ENCODE results near the gene CROCC2. TPM values are rescaled to one million over a fixed set of nuclear protein-coding genes. Genes with fewer than 3 reads are reported as not detected.
A peak's percentile ranks its signal among the peaks of the same experiment; 100 is the strongest.

CROCC2 gene
- total RNA-seq (not detected), polyA plus RNA-seq (under 1 TPM in 1 of 3 donors, not detected in 2; 0.01 TPM)
- long read RNA-seq, donor 1 = 0 reads
- long read RNA-seq, donor 2 = 0 reads

GRCh38 chr2:240906141-240906910 is at the start of gene CROCC2:
CROCC2 (plus strand) TSS chr2:240906336; CDS start chr2:240906514, 178 bp downstream.
- H3K27me3 ChIP-seq (ENCODE audit: insufficient read depth in 3 of 3, low read length in 2 of 3) = peaks cover 0 to 7% (median 0%) of the 10 kb centered on the region in 3 donors
- no peak within 1 kb of the TSS for H3K27ac ChIP-seq
- DNase-seq = peak in 1 of 2 donors; percentile 31
- H3K4me3 ChIP-seq = no peak within 1 kb of the TSS
- ATAC-seq = no peak
- intact Hi-C loops (cut with DNase I) = no loop called here
- 47 to 63% (median 54%) methylated on average over 21 to 23 of the region's 23 CpGs for WGBS, 3 donors
- no peaks in the 10 kb centered on the region for H3K4me1 ChIP-seq
- no peaks in the 10 kb centered on the region for H3K9me3 ChIP-seq
- no peaks in the 10 kb centered on the region for H3K36me3 ChIP-seq (ENCODE audit: insufficient read depth in 1 of 2, low read depth in 1 of 2)
- TF ChIP-seq, protein P1, sequence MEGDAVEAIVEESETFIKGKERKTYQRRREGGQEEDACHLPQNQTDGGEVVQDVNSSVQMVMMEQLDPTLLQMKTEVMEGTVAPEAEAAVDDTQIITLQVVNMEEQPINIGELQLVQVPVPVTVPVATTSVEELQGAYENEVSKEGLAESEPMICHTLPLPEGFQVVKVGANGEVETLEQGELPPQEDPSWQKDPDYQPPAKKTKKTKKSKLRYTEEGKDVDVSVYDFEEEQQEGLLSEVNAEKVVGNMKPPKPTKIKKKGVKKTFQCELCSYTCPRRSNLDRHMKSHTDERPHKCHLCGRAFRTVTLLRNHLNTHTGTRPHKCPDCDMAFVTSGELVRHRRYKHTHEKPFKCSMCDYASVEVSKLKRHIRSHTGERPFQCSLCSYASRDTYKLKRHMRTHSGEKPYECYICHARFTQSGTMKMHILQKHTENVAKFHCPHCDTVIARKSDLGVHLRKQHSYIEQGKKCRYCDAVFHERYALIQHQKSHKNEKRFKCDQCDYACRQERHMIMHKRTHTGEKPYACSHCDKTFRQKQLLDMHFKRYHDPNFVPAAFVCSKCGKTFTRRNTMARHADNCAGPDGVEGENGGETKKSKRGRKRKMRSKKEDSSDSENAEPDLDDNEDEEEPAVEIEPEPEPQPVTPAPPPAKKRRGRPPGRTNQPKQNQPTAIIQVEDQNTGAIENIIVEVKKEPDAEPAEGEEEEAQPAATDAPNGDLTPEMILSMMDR (IDR thresholded peaks at IDR 0.05) = no peak

DNA sequence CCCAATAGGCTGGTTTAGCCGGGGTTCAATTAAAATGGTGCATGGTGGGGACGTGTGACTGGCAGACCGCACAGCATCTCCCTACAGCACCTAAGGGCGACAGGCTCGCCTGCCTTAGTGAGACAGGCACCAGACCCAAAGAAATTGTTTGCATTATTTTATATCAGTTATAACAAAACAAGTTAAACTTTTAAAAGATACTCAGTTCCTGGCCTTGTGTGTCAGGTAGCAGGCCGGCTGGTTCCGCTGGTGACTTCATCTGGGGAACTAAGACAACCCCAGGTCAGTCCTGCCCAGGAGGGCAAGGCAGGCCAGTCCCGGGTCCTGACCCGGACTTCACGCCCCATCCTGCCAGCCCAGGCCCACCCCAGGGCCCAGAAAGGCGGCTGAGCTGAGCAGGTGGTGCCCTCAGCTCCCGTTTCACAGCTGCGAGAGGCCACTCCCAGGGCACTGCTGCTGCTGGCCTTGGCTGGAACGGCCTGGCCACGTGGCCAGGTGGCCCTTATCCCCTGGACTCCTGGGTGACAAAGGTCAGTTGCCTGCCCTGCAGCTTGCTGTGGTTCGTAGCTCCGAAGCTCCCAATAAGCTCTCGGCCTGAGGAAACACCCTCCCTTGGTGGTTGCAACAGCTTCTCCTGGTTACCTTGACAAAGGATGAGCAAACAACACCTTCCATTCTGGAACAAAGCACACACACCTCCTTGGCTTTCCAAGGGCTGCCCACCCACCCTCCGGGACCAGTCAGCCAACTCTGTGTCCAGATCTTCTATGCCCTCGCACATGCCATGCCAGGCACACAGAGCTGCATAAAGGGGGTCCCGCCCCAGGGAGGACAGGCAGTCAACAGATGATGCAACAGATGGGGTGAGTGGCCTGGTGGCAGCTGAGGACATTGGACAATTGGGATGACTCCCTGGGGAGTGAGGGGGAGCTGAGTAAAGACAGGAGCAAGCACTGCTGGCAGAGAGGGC is 48.8 kb upstream of the CROCC2 start:
- ATAC-seq = peak in 2 of 4 donors; percentile 44 to 48
- TF ChIP-seq, protein P1 (IDR thresholded peaks at IDR 0.05) = no peak

DNA sequence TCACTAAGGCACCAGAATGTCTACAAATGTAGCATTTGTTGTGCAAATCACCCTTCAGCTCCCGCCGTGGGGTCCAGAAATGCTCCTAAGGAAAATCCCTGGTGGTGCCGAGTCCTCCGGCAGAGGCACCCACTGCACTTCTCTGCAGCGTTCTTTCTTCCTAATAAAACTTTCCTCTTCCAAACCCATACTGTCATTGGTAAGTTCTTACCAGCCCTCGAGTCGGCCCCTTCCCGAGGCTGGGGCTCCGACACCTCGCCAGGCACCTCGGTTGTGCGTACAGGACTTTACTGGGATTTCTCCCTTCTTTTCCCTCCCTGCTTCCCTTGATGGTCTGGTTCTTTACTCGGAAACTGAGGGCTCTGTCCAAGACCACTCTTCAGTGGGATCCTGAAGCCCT is 47.8 kb upstream of the CROCC2 start:
- Histone ChIP-seq H3K27ac (no peak overlapping the region), H3K4me1 (no peaks in the 10 kb centered on the region), H3K4me3 (no peak overlapping the region), H3K9me3 (no peaks in the 10 kb centered on the region), H3K36me3 (ENCODE audit: insufficient read depth in 1 of 2, low read depth in 1 of 2) (no peaks in the 10 kb centered on the region), H3K27me3 (ENCODE audit: insufficient read depth in 3 of 3, low read length in 2 of 3) (peaks cover 0 to 4% (median 0%) of the 10 kb centered on the region in 3 donors)
- WGBS, 3 donors = 81 to 90% (median 88%) methylated on average over 13 of the region's 13 CpGs
- TF ChIP-seq, protein P1 (IDR thresholded peaks at IDR 0.05) = no peak
- DNase-seq = no peak
- intact Hi-C loops (cut with DNase I) = loop anchor here in 1 of 2 donors (10.0 kb wide), 2 partner anchors 226 to 876 kb away; partner anchors contain the start of gene D2HGDH
- no peak for ATAC-seq

More for the DNA sequence above, 48.8 kb upstream of the CROCC2 start:
- H3K27ac ChIP-seq = no peak overlapping the region
- peaks cover 0 to 4% (median 0%) of the 10 kb centered on the region in 3 donors for H3K27me3 ChIP-seq (ENCODE audit: insufficient read depth in 3 of 3, low read length in 2 of 3)
- intact Hi-C loops (cut with DNase I) = loop anchor here in 1 of 2 donors (10.0 kb wide), 2 partner anchors 227 to 877 kb away; partner anchors contain the start of gene D2HGDH
- no peak overlapping the region for H3K4me3 ChIP-seq
- 61 to 69% (median 65%) methylated on average over 21 of the region's 21 CpGs for WGBS, 3 donors
- no peaks in the 10 kb centered on the region for H3K4me1 ChIP-seq
- H3K36me3 ChIP-seq (ENCODE audit: insufficient read depth in 1 of 2, low read depth in 1 of 2) = no peaks in the 10 kb centered on the region
- no peak for DNase-seq
- no peaks in the 10 kb centered on the region for H3K9me3 ChIP-seq

- H3K27ac ChIP-seq = no peak overlapping the region
- DNase-seq = no peak
- TF ChIP-seq, protein P1 (IDR thresholded peaks at IDR 0.05) = no peak
- intact Hi-C loops (cut with DNase I) = loop anchor here in 1 of 2 donors (10.0 kb wide), 2 partner anchors 226 to 876 kb away; partner anchors contain the start of gene D2HGDH
- no peaks in the 10 kb centered on the region for H3K36me3 ChIP-seq (ENCODE audit: insufficient read depth in 1 of 2, low read depth in 1 of 2)
- 92 to 96% (median 95%) methylated on average over 10 of the region's 10 CpGs for WGBS, 3 donors
- ATAC-seq = no peak
- no peaks in the 10 kb centered on the region for H3K4me1 ChIP-seq
- peaks cover 0 to 4% (median 0%) of the 10 kb centered on the region in 3 donors for H3K27me3 ChIP-seq (ENCODE audit: insufficient read depth in 3 of 3, low read length in 2 of 3)
- no peaks in the 10 kb centered on the region for H3K9me3 ChIP-seq
- H3K4me3 ChIP-seq = no peak overlapping the region
Measured at GRCh38 chr2:240858871-240859270, 47.3 kb upstream of the CROCC2 start.

All from psoas muscle (tissue), 8 donors.